NOMO-1 treated with dmso at 0.1 percent for 144 hours (cell line): ENCODE measurements around the gene STPG4.
"Not testable (repeated sequence)": the region's sequence is repeated elsewhere in the genome, so short reads cannot be mapped to it uniquely, and the experiment has no call there.

Experiments used
- DNase-seq: peaks from one replicate; lab custom pipeline; 2025; ENCODE audit not compliant: unreplicated experiment; lab: John Stamatoyannopoulos, UW

STPG4 gene, protein sequence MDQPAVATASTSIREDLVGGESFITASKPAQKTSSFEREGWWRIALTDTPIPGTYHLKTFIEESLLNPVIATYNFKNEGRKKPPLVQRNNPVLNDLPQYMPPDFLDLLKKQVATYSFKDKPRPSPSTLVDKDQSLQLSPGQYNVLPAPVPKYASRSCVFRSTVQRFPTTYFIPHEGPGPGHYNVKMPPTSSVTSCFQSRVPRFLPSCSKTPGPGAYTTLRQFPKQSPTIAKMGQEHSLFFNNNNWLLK

GRCh38 chr2:47155091-47155876 lies at the start of gene STPG4:
TSS of gene STPG4 (minus strand) at chr2:47155308. CDS start at chr2:47155251, 57 bp downstream.
- DNase-seq: no peak

DNA sequence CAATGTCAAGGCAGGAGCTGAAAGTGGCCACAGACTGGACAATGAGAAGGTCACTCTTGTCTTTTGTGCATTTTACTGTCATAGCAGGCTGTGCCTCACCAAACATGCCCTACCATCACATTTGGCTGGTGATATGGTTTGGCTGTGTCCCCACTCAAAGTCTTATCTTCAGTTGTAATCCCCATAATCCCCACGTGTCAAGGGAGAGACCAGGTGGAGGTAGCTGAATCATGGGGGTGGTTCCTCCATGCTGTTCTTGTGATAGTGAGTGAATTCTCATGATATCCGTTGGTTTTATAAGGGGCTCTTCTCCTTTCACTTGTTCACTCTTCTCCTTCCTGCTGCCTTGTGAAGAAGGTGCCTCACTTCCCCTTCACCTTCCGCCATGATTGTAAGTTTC lies 49.6 kb upstream of the STPG4 start:
- no peak for DNase-seq

DNA sequence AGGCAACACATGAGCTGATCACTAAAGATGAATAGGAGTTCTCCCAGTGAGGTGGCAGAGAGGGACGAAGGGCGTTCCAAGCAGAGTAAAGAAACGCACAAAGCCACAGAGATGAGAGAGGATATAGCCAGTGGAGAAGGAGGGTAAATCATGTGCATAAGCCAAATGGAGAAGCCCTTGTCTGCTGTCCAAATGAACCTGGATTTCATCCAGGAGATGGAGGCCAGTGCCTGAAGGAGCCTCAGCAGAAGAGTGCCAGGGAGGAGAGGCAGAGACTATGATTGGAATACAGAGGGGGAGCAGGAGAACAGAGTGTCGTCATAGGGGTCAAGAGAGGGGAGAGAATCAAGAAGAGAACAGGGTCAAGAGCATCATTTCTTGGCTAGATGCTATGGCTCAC lies 48.9 kb upstream of the STPG4 start:
- no peak for DNase-seq

DNA sequence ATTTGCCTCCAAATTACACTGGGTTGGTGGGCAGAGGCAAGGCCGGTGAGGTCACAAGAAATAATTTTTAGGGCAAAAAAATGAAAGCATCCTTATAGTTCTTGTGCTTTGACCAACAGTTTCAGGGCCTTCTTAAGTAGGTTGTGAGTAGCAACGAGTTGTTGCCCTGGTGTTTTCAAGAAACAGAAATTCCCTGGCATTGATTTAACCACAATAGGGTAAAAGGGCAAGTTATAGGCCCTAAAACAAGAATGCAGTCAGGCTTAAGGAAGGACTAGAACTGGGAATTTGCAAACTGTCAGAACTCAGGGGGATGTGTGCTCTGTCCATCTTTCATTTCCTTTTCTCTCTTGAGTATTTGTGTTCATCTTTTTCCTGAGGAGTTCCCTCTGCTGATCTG lies 46.1 kb upstream of the STPG4 start:
- DNase-seq: no peak

- no peak for DNase-seq
Measured at GRCh38 chr2:47198985-47199451, 43.9 kb upstream of the STPG4 start.

GRCh38 chr2:47196499-47196898 lies 41.4 kb upstream of the STPG4 start:
- DNase-seq: no peak

- DNase-seq: no peak
Measured at GRCh38 chr2:47196046-47196445, 40.9 kb upstream of the STPG4 start.

DNA sequence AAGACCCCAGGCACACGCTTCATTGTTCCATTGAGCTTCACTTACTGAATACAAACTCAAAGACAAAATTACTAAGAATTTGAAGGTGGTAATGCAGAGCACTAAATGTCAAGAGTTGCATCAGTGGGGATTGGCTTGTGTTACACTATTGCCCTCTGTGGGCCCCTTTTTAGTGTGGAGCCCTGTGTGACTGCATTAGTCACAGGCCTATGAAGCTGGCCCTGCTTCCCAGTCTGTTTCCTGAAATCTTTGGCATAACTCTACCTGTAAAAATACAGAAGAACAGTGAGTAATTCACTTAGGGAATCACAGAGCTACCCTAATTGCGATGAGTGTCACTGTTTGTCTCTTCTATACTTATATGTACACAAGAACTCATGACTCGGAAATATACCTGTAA lies 40.0 kb upstream of the STPG4 start:
- DNase-seq: no peak

GRCh38 chr2:47194410-47194809 lies 39.3 kb upstream of the STPG4 start:
- DNase-seq: no peak

DNA sequence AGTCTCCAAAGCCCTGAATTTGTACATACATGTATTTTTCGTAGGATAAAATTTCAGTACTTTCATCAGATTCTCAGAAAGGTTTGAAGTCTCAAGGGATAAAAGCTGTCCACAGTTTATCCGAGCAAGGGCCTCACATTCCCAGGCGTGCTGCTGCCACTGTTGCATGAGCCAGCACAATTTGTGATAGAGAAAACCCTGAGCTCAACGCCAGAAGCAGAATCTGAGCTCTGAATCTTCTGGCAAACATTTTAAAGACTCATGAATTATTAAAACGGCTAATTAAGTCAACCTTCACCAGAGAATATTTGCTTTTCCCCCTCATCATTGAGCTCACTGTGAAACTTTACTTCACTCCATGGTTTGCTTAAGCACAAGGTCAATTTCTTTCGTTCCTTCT lies 38.5 kb upstream of the STPG4 start:
- DNase-seq: no peak

GRCh38 chr2:47190188-47190881 lies 35.2 kb upstream of the STPG4 start:
- no peak for DNase-seq

DNA sequence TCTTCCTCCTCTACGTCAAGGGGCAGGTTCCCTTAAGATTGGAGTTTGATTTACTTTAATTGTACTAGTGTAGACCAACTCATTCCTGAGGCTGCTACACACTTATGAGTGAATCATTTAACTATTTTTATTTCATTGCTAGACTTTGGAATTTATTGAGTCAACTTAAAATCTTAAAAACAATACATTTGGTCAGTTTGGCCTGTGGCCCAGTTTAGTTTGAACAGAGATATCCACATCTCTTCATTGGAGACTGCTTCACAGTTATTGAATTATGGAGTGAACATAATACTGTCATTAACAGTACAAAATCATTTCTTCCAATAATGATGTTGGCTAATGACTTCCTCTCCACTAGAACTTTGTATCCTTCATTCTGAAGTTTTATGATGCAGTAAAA lies 34.5 kb upstream of the STPG4 start:
- no peak for DNase-seq

DNA sequence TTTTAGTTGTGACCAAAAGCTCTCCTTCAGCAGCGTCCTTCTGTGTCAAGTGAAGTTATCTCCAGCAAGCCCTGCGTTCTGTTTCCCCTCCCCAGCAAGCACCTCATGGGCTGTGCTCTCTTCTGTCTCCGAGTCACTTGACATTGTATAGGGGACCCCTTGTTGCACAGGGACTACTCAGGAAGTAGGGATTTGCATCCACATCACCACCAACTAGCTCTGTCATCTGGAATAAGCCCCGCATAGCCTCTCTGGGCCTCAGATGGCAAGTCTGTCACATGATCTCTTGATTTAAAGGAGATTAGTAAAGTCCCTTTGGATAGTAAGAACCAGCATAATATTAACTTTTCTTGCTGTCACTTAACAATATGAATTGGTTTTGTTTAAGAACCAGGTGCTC lies 32.0 kb upstream of the STPG4 start:
- no peak for DNase-seq

- no peak for DNase-seq
Measured at GRCh38 chr2:47186351-47186750, 31.2 kb upstream of the STPG4 start.

DNA sequence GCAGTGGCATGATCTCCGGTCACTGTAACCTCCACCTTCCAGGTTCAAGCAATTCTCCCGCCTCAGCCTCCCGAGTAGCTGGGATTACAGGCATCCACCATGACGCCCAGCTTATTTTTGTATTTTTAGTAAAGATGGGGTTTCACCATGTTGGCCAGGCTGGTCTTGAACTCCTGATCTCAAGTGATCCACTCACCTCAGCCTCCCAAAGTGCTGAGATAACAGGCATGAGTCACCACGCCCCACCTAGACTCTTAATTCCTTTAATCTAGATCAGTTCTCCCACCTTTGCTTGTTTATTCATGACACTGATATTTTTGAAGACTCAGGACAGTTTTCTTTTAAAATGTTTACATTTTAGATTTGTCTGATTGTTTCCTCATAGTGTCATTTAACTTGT lies 30.0 kb upstream of the STPG4 start:
- not testable (repeated sequence) for DNase-seq

- no peak for DNase-seq
Measured at GRCh38 chr2:47181176-47181575, 26.1 kb upstream of the STPG4 start.

DNA sequence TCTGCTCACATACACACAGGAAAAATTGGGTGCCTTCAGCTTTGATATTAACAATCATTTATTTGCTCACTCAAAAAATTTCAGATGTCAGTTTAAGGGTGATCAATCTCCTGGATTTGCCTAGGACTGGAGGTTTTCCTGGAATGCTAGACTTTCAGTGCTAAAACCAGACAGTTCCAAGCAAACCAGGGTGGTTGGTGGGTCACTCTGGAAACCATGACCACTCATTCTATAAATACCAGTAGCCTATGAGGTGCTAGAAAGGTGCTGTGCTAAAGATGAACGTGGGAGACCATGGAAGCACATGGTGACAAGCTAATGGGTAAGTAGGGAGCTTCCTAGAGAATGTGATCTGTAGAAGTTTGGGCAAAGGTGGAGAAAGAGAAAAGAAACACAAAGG lies 25.4 kb upstream of the STPG4 start:
- DNase-seq: no peak

GRCh38 chr2:47179388-47179787 lies 24.3 kb upstream of the STPG4 start:
- DNase-seq: no peak

DNA sequence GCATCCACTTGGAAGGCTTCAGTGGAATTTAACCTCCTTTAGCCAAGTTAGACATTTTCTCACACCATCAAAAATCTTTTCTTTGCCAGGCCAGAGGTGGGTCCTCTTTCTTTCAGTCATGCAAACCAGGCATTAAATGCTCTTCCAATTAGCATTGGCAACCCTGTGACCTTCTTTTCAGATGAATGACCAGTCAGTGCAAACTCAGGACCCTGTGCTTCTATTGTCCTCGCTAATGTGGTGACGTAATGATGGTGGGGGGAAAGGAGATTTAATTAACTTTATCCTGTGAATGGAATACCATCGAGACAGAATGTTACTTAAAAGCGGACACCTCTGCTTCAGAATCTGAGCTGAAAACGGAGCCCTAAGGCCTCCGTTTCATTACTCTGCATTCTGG lies 23.2 kb upstream of the STPG4 start:
- DNase-seq: no peak

DNA sequence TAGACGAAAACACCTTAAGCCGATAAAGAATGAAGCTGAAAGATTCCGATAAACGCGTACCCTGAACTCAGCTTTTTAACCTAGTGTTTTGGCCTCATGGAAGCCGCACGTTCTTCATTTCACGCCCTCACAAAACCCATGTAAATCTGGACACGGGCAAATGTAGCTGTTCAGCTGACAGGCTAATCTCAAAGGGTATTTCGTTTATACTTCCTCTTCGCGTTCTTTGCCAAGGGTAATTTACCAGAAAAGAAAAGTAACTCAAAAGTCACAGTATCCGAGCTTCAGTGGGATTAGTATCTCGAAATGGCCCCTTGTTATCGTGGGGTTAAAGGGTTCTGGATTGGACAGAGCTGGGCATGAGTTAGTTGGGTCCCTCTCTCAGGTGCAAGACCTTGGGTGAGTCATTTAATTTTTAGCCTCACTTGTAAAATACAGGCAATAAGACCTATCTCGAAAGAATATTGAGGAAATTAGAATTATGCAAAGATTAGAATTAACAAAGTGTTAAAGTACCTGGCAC lies 22.0 kb upstream of the STPG4 start:
- no peak for DNase-seq

DNA sequence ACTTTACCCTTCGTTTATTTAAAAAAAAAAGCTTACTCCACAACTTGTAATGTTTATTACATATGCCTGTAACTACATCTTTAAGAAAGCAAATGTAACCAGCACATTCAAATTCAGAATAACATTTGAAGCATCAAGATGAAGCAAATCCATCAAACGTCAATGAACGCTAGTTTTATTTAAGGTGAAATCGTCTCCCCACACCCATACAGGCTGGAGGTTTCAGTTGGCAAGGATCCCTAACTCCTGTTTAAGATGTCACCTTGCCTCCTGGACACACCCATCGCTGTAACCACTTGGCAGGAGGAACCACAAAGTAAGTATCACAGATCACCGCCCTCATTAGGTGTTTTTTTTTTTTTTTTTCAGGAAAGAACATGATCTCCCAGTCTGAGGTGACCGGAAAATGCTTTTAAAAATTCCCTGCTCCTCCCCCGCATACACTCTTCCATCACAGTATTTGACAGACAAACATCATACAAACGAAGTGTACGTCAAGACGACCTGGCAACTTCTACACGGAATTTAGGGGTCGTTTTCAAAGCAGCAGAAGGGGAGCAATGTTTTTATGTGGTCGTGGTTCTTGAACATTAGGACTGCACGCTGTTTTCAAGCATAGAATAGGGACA lies 19.7 kb upstream of the STPG4 start:
- DNase-seq: peak; percentile 26
